ENCODE data around the gene ENTPD2. TPM values are rescaled to one million over a fixed set of nuclear protein-coding genes. Genes with fewer than 3 reads are reported as not detected.
A peak's percentile ranks its signal among the peaks of the same experiment; 100 is the strongest.

ENTPD2 gene
- total RNA-seq, 1 experiment from 2014 or later: not detected

DNA sequence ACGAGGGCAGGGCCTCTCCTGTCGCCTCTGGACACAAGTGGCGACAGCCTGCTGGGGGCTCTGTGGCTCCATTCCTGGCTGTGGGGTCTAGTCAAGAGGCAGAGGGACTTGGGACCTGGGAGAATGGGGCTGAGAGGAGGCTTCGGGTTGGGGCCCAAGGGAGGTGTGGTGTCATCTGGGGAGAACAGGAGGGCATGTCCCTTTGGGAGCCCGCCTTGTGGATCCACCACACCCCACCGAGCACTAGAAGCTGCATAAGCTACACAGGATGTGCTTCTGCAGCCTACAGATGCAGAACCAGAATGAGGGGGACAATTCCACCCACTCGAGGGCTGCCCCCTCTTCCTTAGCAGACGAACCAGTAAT, 29.0 kb upstream of the ENTPD2 start:
- no peak overlapping the region for H3K4me3 ChIP-seq
- DNase-seq: no peak

DNA sequence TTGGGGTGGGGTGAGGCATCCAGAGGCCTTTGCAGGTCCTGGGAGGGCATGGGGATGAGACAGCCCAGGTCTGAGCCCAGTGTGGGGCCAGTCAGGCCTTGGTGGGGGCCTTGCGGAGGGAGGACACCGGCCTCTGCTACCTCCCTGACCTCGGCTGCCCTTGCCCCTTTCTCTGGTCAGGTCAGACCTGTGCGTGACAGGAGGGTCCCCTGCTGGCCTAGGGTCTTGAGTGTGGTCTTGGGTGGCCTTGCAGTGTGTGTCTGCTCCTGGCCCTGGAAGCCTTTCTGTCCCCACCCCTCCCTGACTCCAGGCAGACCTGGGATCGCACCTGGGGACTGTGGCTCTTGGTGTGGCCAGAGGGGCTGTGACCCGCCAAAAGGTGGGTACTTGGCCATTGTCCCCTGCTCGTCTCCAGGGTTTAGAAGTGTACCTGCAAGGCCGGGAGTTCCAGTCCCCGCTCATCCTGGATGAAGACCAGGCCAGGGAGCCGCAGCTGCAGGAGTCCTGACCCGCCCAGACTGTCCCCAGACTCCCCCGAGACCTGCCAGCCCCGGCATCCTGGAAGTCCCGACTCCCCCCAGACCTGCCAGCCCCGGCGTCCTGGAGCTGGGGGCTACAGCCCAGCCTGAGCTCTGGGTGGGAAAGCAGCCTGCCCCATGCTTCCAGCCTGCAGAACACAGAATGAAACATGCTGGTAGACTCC, 28.5 kb upstream of the ENTPD2 start:
- no peak for DNase-seq
- no peaks in the 10 kb centered on the region for H3K9me3 ChIP-seq
- H3K4me3 ChIP-seq: no peak overlapping the region
- H3K27me3 ChIP-seq: no peaks in the 10 kb centered on the region
- peaks cover 38% of the 10 kb centered on the region for H3K36me3 ChIP-seq

More for the DNA sequence above, 29.0 kb upstream of the ENTPD2 start:
- Histone ChIP-seq H3K9me3 (no peaks in the 10 kb centered on the region), H3K27me3 (no peaks in the 10 kb centered on the region), H3K36me3 (peaks cover 39% of the 10 kb centered on the region)

DNA sequence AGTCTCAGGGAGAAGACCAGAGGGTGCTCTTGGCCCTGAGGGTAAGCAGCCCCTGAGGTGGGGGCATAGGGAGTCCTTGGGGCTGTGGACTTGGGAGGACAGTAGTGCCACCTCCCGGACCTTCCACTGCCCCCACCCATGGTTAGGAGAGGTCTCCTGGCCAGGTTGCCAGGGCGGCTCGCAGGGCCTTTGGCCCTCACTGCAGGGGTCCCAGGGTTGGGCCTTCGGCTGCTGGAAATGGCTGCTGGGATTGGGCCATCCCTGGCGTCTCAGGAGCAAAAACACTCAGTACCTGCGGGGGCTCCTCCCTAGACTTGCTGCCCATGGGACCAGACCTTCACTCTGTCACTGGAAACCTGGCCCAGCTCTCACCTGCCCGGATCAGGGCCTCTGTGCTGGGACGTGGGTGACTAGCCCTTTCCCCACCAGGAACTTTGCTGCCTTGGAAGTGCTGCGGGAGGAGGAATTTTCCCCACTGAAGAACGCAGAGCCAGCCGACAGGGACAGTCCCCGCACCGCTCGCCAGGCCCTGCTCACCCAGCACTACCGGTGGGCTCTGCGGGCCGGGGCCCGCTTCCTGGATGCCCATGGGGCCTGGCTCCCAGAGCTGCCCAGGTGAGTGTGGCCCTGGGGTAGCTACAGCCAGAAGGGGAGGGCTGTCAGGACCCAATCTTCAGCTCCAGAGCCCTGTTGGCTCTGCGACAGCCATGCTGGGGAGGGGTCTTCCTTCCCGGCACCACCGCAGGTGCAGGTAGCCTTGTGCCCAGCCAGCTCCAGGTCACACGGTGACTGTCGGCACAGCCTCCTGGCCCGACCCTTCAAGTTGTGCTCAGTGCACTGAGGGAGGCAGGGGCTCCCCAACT, 26.6 kb upstream of the ENTPD2 start:
- DNase-seq: no peak
- H3K36me3 ChIP-seq: peaks cover 38% of the 10 kb centered on the region
- H3K27me3 ChIP-seq: no peaks in the 10 kb centered on the region
- no peaks in the 10 kb centered on the region for H3K9me3 ChIP-seq
- no peak overlapping the region for H3K4me3 ChIP-seq

DNA sequence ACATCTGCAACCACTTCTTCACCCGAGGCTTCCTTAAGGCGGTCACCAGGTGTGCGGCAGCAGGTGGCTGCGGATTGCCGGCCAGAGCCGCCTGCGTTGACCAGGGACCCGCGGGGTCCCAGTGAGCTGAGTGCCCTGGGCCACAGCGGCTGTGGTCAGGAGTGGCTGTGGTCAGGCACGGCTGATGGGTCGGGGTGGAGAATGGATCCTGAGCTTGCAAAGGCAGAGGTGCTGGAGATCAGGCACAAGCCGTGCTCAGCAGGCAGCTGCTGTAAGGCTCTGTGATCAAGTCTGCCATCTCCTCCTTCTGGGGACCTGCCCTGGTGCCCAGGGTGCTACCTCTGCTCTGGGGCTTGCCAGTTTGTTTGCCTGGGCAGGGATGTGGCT, 25.5 kb upstream of the ENTPD2 start:
- H3K27me3 ChIP-seq: no peaks in the 10 kb centered on the region
- no peak for DNase-seq
- no peaks in the 10 kb centered on the region for H3K9me3 ChIP-seq
- peaks cover 38% of the 10 kb centered on the region for H3K36me3 ChIP-seq
- H3K4me3 ChIP-seq: no peak overlapping the region

DNA sequence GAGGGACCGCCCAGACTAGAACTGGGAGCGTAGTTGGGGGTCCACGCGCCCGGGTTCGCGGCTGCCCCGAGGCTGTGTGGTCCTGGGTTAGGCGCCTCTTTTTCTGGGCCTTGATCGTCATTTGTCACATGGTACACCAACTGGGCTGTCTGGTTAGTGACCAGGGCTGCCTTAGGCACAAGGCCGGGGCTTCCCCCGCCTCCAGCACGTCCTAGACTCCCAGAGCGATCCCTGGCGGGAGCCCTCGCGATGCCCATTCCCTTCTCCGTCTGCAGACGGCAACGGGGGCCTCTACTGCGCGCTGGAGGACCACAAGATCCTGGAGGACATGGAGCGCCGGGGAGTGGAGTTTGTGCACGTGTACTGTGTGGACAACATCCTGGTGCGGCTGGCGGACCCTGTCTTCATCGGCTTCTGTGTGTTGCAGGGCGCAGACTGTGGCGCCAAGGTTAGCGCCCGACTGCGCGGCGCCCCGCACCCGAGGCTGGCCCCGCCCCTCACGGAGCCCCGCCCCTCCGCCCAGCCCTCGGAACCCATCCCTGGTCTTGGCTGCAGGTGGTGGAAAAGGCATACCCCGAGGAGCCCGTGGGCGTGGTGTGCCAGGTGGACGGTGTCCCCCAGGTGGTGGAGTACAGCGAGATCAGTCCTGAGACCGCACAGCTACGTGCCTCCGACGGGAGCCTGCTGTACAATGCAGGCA, 25.0 kb upstream of the ENTPD2 start:
- no peak for DNase-seq
- H3K4me3 ChIP-seq: peak overlapping the region; percentile 66

DNA sequence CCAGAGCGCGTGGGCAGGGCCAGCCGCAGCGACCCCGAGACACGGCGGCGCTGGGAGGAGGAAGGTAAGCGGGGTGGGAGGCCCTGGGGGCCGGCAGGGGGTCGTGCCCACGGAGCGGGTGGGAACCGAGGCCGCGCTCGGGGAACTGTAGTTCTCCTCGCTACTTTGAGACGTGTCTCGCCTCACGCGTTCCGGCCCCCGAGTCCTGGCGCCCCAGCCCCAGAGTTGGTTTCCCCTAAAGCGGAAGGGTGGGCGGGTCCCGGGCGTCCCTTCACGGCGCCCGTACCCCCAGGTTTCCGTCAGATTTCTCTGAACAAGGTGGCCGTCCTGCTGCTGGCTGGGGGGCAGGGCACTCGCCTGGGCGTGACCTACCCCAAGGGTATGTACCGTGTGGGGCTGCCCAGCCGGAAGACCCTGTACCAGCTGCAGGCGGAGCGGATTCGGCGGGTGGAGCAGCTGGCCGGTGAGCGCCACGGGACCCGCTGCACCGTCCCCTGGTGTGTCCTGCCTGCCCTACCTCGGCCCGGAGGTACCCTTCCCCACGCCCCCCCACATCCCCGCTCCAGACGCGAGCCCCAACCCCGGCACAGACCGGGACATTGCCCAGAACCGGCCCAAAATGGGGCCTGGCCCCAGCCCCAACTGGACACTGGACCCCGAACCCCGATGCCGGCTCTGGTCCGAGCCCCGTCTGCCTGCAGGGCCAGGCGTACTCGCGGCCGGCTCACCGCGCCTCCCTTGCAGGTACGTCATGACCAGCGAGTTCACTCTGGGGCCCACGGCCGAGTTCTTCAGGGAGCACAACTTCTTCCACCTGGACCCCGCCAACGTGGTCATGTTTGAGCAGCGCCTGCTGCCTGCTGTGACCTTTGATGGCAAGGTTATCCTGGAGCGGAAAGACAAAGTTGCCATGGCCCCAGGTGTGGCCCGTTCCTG, 24.2 kb upstream of the ENTPD2 start:
- Histone ChIP-seq H3K9me3 (no peaks in the 10 kb centered on the region), H3K36me3 (peaks cover 28% of the 10 kb centered on the region)
- DNase-seq: peak; percentile 33

More for the DNA sequence above, 25.0 kb upstream of the ENTPD2 start:
- Histone ChIP-seq H3K27me3 (no peaks in the 10 kb centered on the region), H3K9me3 (no peaks in the 10 kb centered on the region), H3K36me3 (peaks cover 33% of the 10 kb centered on the region)

DNA sequence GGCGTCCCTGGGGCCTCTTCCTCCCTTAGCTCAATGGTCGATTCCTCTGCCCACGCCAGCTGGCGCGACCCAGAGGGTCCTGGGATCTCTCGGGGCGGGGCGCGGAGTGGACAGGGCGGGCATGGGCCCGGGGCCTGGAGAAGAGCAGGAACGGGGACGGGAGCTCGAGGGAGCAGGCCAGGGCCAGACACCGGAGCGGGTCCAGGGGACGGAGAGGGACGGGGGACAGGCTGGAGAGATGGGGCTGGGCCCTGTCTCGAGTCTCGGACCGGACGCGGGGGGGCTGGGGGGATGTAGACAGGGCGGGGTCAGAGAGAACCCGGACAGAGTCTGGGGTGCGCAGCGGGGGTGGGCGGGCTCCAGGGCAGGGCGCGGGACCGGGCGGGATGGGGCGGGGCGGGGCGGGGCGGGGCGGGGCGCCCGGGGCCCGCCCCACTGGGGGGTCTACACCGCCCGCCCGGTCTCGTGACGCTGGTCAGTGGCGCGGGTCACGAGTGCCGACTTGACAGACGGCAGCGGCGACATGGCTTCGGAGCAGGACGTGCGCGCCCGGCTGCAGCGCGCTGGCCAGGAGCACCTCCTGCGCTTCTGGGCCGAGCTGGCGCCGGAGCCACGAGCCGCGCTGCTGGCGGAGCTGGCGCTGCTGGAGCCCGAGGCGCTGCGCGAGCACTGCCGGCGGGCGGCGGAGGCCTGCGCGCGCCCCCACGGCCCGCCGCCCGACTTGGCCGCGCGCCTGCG, 23.3 kb upstream of the ENTPD2 start, which contains the start of gene UAP1L1:
Gene UAP1L1, plus strand, starts transcription at position 508 of the 738 bp plus-strand sequence. Its CDS starts 16 bp downstream, at position 524.
- Histone ChIP-seq H3K9me3 (no peaks in the 10 kb centered on the region), H3K4me3 (peak within 1 kb of the TSS; percentile 66), H3K36me3 (peaks cover 25% of the 10 kb centered on the region), H3K27me3 (no peaks in the 10 kb centered on the region)
- peak; percentile 90 for DNase-seq

More for the DNA sequence above, 24.2 kb upstream of the ENTPD2 start:
- Histone ChIP-seq H3K27me3 (no peaks in the 10 kb centered on the region), H3K4me3 (peak overlapping the region; percentile 66)

DNA sequence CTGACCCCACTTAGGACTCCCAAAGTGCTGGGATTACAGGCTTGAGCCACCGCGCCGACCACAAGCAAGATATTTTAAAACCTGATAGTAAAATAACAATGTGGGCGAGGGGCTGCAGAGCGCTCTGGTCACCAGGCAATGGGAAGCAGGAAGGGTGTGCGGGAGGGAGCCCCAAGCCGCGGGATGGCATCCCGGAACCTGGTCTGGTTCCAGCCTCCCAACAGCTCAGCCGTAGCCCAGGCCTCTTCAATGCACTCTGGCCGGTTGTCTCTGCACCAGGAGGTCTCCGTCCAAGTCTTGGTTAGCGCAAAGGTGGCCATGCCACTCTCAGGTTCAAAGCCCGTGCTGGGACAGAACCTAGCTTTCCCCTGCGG, 22.8 kb upstream of the ENTPD2 start:
- Histone ChIP-seq H3K9me3 (no peaks in the 10 kb centered on the region), H3K36me3 (peaks cover 20% of the 10 kb centered on the region), H3K27me3 (no peaks in the 10 kb centered on the region), H3K4me3 (peak overlapping the region; percentile 66)
- DNase-seq: no peak

DNA sequence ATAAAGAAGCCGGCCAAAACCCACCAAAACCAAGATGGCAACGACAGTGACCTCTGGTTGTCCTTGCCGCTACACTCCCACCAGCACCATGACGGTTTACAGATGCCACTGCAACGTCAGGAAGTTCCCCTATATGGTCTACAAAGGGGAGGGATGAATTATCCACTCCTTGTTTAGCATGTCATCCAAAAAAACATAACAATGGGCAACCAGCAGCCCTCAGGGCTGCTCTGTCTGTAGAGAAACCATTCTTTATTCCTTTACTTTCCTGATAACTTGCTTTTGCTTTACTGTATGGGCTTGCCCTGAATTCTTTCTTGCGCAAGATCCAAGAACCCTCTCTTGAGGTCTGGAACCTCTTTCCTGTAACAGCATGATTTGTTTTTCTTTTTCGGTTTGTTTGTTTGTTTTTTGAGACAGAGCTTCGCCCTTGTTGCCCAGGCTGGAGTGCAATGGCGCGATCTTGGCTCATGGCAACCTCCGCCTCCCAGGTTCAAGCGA, 21.5 kb upstream of the ENTPD2 start:
- Histone ChIP-seq H3K36me3 (peaks cover 17% of the 10 kb centered on the region), H3K27me3 (no peaks in the 10 kb centered on the region), H3K4me3 (no peak overlapping the region), H3K9me3 (no peaks in the 10 kb centered on the region)
- DNase-seq: no peak

DNA sequence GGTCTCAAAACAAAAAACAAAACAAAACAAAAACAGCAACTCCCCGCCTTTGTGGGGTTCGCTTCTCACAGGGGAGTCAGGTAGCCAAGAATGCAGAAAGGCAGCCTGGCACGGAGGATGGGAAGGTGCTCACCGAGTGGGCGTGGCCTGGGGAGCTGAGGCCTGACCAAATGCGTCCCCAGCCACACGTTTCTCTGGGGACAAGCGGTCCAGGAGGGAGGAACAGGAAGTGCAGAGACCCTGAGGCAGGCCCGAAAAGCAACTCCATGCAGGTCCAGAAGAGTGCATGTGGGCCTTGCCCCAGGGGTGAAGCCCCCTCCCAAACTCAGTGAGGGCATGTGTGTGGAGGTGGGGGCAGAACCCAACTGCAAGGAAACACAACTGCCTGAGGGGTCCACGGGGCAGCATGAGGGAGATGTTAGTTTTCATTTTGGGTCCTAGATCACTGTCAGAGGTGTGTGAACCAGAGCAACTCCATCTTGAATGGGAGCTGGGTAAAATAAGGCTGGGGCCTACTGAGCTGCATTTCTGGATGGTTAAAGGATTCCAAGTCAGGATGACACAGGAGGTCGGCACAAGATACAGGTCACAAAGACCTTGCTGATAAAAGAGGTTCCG, 20.9 kb upstream of the ENTPD2 start:
- Histone ChIP-seq H3K36me3 (peaks cover 12% of the 10 kb centered on the region), H3K27me3 (no peaks in the 10 kb centered on the region), H3K9me3 (no peaks in the 10 kb centered on the region), H3K4me3 (no peak overlapping the region)
- DNase-seq: no peak

DNA sequence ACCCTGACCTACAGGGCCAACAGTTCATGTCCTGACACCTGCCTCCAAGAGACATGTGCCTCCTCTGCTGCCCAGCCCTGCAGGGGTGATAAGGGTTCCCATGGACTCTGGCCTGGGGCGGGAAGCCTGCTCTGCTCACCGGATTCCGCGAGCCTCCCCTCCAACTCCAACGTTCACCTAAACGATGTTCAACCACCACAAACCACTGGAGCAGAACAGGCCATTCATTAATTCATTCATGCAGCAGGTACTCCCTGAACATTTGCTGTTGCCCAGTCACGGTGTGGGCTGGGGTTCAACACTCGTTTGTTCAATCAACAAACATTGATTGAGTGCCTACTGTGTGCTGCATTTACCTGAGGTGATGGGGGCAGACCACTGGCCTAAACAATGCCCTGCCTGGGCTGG, 20.1 kb upstream of the ENTPD2 start:
- Histone ChIP-seq H3K36me3 (peaks cover 5% of the 10 kb centered on the region), H3K27me3 (no peaks in the 10 kb centered on the region), H3K4me3 (no peak overlapping the region), H3K9me3 (no peaks in the 10 kb centered on the region)
- DNase-seq: no peak

DNA sequence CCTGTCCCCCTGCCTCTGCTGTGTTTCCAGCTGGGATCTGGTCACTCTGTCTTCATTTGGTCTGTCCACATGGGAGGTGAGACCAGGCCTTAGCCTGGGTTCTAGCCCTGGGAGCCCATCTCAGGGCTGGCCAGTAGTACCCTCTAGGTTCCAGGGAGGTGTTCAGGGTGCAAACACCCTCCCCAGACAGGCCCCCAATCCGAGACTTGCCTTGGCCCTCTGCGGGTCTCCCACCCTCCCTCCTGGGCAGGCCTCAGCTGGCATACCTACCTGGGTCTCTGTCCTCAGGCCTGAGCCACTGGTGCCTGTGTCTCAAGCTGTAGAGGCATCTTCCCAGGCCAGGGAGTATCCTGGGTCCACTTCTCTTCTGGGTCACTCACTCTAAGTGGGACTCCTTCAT, 17.4 kb upstream of the ENTPD2 start:
- DNase-seq: no peak
- Histone ChIP-seq H3K9me3 (no peaks in the 10 kb centered on the region), H3K27me3 (no peaks in the 10 kb centered on the region), H3K36me3 (no peaks in the 10 kb centered on the region), H3K4me3 (peak overlapping the region; percentile 48)

DNA sequence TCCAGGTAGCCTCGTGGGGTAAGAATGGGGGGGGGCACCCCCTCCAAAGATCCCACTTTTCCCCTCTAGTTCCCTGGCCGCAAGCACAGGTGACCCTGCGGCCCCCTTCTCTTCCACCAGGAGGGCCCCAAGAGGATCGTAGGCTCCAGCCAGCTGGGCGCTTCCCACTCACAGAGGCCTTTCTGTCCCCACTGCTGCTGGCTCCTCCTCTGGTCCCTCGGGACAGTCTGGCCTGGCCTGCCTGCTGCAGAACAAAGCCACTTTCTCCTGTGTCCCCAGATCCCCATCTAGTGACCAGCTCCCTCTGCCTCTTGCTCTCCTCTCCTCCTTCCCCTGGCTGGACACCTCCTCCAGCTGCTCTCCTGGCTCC, 17.0 kb upstream of the ENTPD2 start:
- H3K9me3 ChIP-seq: no peaks in the 10 kb centered on the region
- H3K27me3 ChIP-seq: no peaks in the 10 kb centered on the region
- peak overlapping the region; percentile 48 for H3K4me3 ChIP-seq
- H3K36me3 ChIP-seq: no peaks in the 10 kb centered on the region
- no peak for DNase-seq

DNA sequence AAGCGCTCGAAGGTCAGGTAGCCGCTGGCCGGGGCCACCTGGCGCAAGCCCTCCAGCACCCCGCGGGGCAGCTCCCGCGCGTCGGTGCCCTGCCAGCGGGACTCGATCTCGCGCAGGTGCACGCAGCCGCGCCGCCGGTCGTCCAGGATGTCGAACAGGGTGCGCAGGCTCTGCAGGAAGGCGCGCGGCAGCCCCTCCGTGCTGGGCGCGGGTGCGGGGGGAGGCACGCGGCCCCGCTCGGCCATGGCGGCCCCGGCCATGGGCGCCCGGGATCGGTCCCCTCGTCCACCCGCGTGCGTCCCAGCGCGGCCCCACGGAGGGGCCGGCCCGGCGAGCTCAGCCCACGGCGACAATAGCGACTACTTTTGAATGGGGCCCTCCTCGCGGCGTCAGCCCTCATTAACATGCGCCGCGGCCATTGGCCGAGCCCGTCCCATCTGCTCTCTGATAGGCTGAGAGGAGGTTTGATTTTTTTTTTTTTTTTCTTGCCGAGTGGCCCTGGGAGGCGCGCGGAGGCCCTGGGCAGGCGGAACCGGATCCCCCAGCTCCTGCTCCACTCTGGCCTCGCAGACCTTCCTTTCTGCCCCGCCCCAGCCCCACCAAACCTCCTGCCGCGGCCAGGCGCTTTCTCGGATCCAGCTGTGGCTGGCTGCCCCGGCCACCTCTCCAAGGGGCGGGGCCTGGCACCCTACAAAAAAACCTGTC, 16.5 kb upstream of the ENTPD2 start, which contains the start of gene SAPCD2:
Gene SAPCD2, minus strand, starts transcription at position 357 of the 705 bp plus-strand sequence. Its CDS starts 97 bp downstream, at position 260.
- Histone ChIP-seq H3K4me3 (peak within 1 kb of the TSS; percentile 48), H3K36me3 (no peaks in the 10 kb centered on the region), H3K27me3 (no peaks in the 10 kb centered on the region), H3K9me3 (no peaks in the 10 kb centered on the region)
- DNase-seq: peak; percentile 92

Data from MG63 (cell line).